ENCODE results near the gene GJC1. TPM values are rescaled to one million over a fixed set of nuclear protein-coding genes. Genes with fewer than 3 reads are reported as not detected.

Gene GJC1
- total and polyA plus RNA-seq, 2 of the 8 experiments (the other 6 are each of a cell fraction or from before 2014, with no cell fraction given) = 29.1 to 154 TPM

GRCh38 chr17:44854192-44854591 is 24.1 kb upstream of the GJC1 start (continued):
- TF ChIP-seq GTF2F1 (IDR thresholded peaks at IDR 0.05; ENCODE audit: borderline replicate concordance, low read depth, low read length) (no peak), JUND (IDR thresholded peaks at IDR 0.05; ENCODE audit: low read length) (no peak), SRF (IDR thresholded peaks at IDR 0.05; ENCODE audit: low read depth, low read length) (no peak), ASH2L (IDR thresholded peaks at IDR 0.05; ENCODE audit: low read length) (no peak), KDM4A (IDR thresholded peaks at IDR 0.05; ENCODE audit: low read depth, low read length, severe bottlenecking) (no peak), EZH2 (IDR thresholded peaks at IDR 0.05; ENCODE audit: low read depth, low read length, severe bottlenecking) (no peak)

Data from H1 (cell line).